CD14-positive monocyte (primary cell): ENCODE measurements around the gene B4GALT6. TPM values are rescaled to one million over a fixed set of nuclear protein-coding genes. Genes with fewer than 3 reads are reported as not detected.

Source experiments
- DNase-seq, 3 donors: peaks; one replicate each; pipeline ENCODE4 v3.0.0-alpha.2; 2011 to 2022
- H2AFZ ChIP-seq: 2 replicates; pipeline ENCODE4 v1.6.0; 2012; ENCODE audit warnings: mild to moderate bottlenecking, low read depth, low read length, inconsistent platforms; ENCODE audit not compliant: insufficient read depth, poor library complexity, severe bottlenecking
- H3K27ac ChIP-seq, 2 donors: 1 replicate in 1 of 2; 2 replicates in 1 of 2; pipeline ENCODE4 v1.5.1; 2012 to 2013; ENCODE audit warnings: low read length in 2 of 2, control low read depth in 1 of 2, inconsistent platforms in 1 of 2, low read depth in 1 of 2, mild to moderate bottlenecking in 1 of 2
- H3K27me3 ChIP-seq, 2 donors: one replicate each; pipeline versions ENCODE4 v1.6.0 to v1.6.1; 2011 to 2013; ENCODE audit warnings: low read length in 2 of 2; ENCODE audit not compliant: control insufficient read depth in 2 of 2, insufficient read depth in 2 of 2
- H3K36me3 ChIP-seq, 2 donors: replicated peaks in 1 of 2; 1 replicate in 1 of 2; 2 replicates in 1 of 2; pipeline versions ENCODE4 v1.5.1 to v1.6.1; 2012 to 2013; ENCODE audit warnings: low read length in 2 of 2, control low read depth in 1 of 2, inconsistent platforms in 1 of 2, mild to moderate bottlenecking in 1 of 2; ENCODE audit not compliant: insufficient read depth in 2 of 2, control insufficient read depth in 1 of 2
- H3K4me1 ChIP-seq, 2 donors: 1 replicate in 1 of 2; 2 replicates in 1 of 2; pipeline versions ENCODE4 v1.5.1 to v1.6.1; 2012 to 2013; ENCODE audit warnings: low read length in 2 of 2, control low read depth in 1 of 2, inconsistent platforms in 1 of 2, mild to moderate bottlenecking in 1 of 2, moderate library complexity in 1 of 2; ENCODE audit not compliant: insufficient read depth in 2 of 2, control insufficient read depth in 1 of 2
- H3K4me2 ChIP-seq: replicated peaks from 2 replicates; pipeline ENCODE3; 2012; ENCODE audit warnings: low read length, moderate library complexity, mild to moderate bottlenecking; ENCODE audit not compliant: poor library complexity, severe bottlenecking; ENCODE audit errors: extremely low read depth
- H3K4me3 ChIP-seq, 3 experiments: fragments of 200-600 bp in 1 of 3; sonication (generic) in 1 of 3; replicated peaks in 1 of 3; 1 replicate in 2 of 3; 2 replicates in 1 of 3; pipeline ENCODE4 v1.5.1; 2011 to 2013; ENCODE audit warnings: low read length in 3 of 3, mild to moderate bottlenecking in 3 of 3, control low read depth in 2 of 3, low read depth in 2 of 3, inconsistent platforms in 1 of 3, moderate library complexity in 1 of 3
- H3K79me2 ChIP-seq: 2 replicates; pipeline ENCODE4 v1.6.0; 2012; ENCODE audit warnings: mild to moderate bottlenecking, control low read depth, inconsistent platforms, low read length, moderate library complexity; ENCODE audit not compliant: insufficient read depth
- H3K9ac ChIP-seq: 2 replicates; pipeline ENCODE4 v1.6.0; 2017; ENCODE audit warnings: low read length, mild to moderate bottlenecking; ENCODE audit not compliant: insufficient read depth, poor library complexity, severe bottlenecking
- H3K9me3 ChIP-seq, 2 donors: replicated peaks in 1 of 2; 1 replicate in 1 of 2; 2 replicates in 1 of 2; pipeline versions ENCODE4 v1.5.1 to v1.6.1; 2012 to 2013; ENCODE audit warnings: low read length in 2 of 2, control low read depth in 1 of 2; ENCODE audit not compliant: control insufficient read depth in 1 of 2, insufficient read depth in 1 of 2
- H4K20me1 ChIP-seq: 2 replicates; pipeline ENCODE4 v1.6.0; 2012; ENCODE audit warnings: mild to moderate bottlenecking, low read length, control low read depth, moderate library complexity; ENCODE audit not compliant: insufficient read depth
- H3K27ac Mint-ChIP-seq, 7 donors: one replicate each; pipeline ENCODE4 v1.8.0; 2020; ENCODE audit warnings: mild to moderate bottlenecking in 7 of 7, mixed read lengths in 7 of 7, moderate library complexity in 6 of 7, inconsistent platforms in 2 of 7
- H3K27me3 Mint-ChIP-seq, 3 donors: one replicate each; pipeline ENCODE4 v1.8.0; 2021 to 2022; ENCODE audit warnings: low read depth in 3 of 3, mild to moderate bottlenecking in 3 of 3, mixed read lengths in 3 of 3, moderate library complexity in 3 of 3, inconsistent platforms in 1 of 3
- H3K36me3 Mint-ChIP-seq, 2 donors: one replicate each; pipeline ENCODE4 v1.8.0; 2020; ENCODE audit warnings: mixed read lengths in 2 of 2, inconsistent platforms in 1 of 2, mild to moderate bottlenecking in 1 of 2
- H3K4me1 Mint-ChIP-seq: one replicate; pipeline ENCODE4 v1.8.0; 2020; ENCODE audit warnings: mild to moderate bottlenecking, mixed read lengths
- H3K4me3 Mint-ChIP-seq, 2 donors: one replicate each; pipeline ENCODE4 v1.8.0; 2020; ENCODE audit warnings: mild to moderate bottlenecking in 2 of 2, mixed read lengths in 2 of 2, moderate library complexity in 1 of 2
- H3K9me3 Mint-ChIP-seq, 7 donors: one replicate each; pipeline ENCODE4 v1.8.0; 2020 to 2022; ENCODE audit warnings: mixed read lengths in 7 of 7, mild to moderate bottlenecking in 6 of 7, moderate library complexity in 6 of 7, inconsistent platforms in 2 of 7
- WGBS: methylation state at CpG from one replicate; pipeline ENCODE4 v1.1.5; 2013; ENCODE audit warnings: missing lambda C conversion rate; ENCODE audit not compliant: insufficient coverage; 5-methylcytosine and 5-hydroxymethylcytosine counted together
- intact Hi-C, 2 donors: fragments of 100-400 bp; cut with micrococcal nuclease; formaldehyde crosslinking; loops; one replicate each; pipeline versions ENCODE4 v1.15.0 to v1.15.1; 2023
- polyA plus RNA-seq, 3 donors: library from polyadenylated mRNA; depleted of rRNA in 1 of 3; unstranded in 2 of 3; stranded (reverse) in 1 of 3; fragments of 300-500 nt in 2 of 3; fragments of >200 nt in 1 of 3; fragmentation: Illumina TruSeq in 2 of 3; gene quantifications; 1 replicate in 2 of 3; 2 replicates in 1 of 3; pipeline ENCODE4 v1.2.3, GENCODE V29; 2012 to 2021
- TF ChIP-seq, protein P1 (sequence below): fragments of 200-600 bp; IDR thresholded peaks from one replicate; pipeline ENCODE4 v1.8.0; 2022; ENCODE audit warnings: antibody characterized with exemption, mild to moderate bottlenecking

Gene B4GALT6
- polyA plus RNA-seq, 3 donors = 0.09 to 0.68 (median 0.12) TPM

DNA sequence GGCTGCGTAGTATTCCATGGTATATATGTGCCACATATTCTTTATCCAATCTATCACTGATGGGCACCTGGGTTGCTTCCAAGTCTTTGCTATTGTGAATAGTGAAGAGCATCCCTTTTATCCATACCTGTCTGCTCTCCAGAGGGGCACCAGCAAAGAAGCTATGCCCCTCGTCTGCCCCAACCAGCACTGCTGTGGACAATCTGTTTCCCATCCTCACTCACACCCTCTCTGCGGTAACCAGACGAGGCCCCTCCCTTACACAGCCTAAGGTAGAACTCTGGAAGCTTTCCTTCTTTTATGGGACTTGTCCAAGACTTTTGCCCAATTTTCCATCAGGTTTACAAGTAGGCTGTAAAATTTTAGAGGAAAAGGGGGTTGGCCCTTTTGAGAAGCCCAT is 67.8 kb downstream of the B4GALT6 start:
- no peak overlapping the region for H2AFZ ChIP-seq
- no peak overlapping the region for H3K27ac ChIP-seq
- H3K27ac Mint-ChIP-seq = no peak overlapping the region
- no peaks in the 10 kb centered on the region for H3K9me3 ChIP-seq
- no peaks in the 10 kb centered on the region for H3K27me3 ChIP-seq
- H3K4me3 Mint-ChIP-seq = no peak overlapping the region
- no peaks in the 10 kb centered on the region for H3K4me1 ChIP-seq
- TF ChIP-seq, protein P1, sequence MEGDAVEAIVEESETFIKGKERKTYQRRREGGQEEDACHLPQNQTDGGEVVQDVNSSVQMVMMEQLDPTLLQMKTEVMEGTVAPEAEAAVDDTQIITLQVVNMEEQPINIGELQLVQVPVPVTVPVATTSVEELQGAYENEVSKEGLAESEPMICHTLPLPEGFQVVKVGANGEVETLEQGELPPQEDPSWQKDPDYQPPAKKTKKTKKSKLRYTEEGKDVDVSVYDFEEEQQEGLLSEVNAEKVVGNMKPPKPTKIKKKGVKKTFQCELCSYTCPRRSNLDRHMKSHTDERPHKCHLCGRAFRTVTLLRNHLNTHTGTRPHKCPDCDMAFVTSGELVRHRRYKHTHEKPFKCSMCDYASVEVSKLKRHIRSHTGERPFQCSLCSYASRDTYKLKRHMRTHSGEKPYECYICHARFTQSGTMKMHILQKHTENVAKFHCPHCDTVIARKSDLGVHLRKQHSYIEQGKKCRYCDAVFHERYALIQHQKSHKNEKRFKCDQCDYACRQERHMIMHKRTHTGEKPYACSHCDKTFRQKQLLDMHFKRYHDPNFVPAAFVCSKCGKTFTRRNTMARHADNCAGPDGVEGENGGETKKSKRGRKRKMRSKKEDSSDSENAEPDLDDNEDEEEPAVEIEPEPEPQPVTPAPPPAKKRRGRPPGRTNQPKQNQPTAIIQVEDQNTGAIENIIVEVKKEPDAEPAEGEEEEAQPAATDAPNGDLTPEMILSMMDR = no peak
- H3K79me2 ChIP-seq = no peaks in the 10 kb centered on the region
- peaks cover 0 to 2% (median 0%) of the 10 kb centered on the region in 7 donors for H3K9me3 Mint-ChIP-seq
- H3K36me3 ChIP-seq = no peaks in the 10 kb centered on the region
- intact Hi-C loops = no loop called here
- H3K4me2 ChIP-seq = no peak overlapping the region
- H4K20me1 ChIP-seq = no peaks in the 10 kb centered on the region
- peaks cover 0 to 2% (median 1%) of the 10 kb centered on the region in 3 donors for H3K27me3 Mint-ChIP-seq
- DNase-seq = no peak
- no peaks in the 10 kb centered on the region for H3K36me3 Mint-ChIP-seq
- peaks cover 2% of the 10 kb centered on the region for H3K4me1 Mint-ChIP-seq
- no CpG with 5 or more reads among the region's 4 CpGs for WGBS
- no peak overlapping the region for H3K9ac ChIP-seq
- no peak overlapping the region for H3K4me3 ChIP-seq

GRCh38 chr18:31614044-31614443 is 70.3 kb downstream of the B4GALT6 start:
- H2AFZ ChIP-seq = no peak overlapping the region
- H3K4me2 ChIP-seq = no peak overlapping the region
- WGBS = 88% methylated on average over 2 of the region's 2 CpGs
- Mint-ChIP-seq H3K4me1 (peaks cover 2% of the 10 kb centered on the region), H3K9me3 (no peaks in the 10 kb centered on the region), H3K27ac (no peak overlapping the region), H3K4me3 (no peak overlapping the region), H3K27me3 (peaks cover 0 to 2% (median 1%) of the 10 kb centered on the region in 3 donors), H3K36me3 (no peaks in the 10 kb centered on the region)
- TF ChIP-seq, protein P1 = no peak
- H3K9ac ChIP-seq = no peak overlapping the region
- H3K27ac ChIP-seq = no peak overlapping the region
- H3K9me3 ChIP-seq = no peaks in the 10 kb centered on the region
- no peaks in the 10 kb centered on the region for H3K27me3 ChIP-seq
- no peak overlapping the region for H3K4me3 ChIP-seq
- H3K79me2 ChIP-seq = no peaks in the 10 kb centered on the region
- H3K4me1 ChIP-seq = no peaks in the 10 kb centered on the region
- no peak for DNase-seq
- no peaks in the 10 kb centered on the region for H4K20me1 ChIP-seq
- no peaks in the 10 kb centered on the region for H3K36me3 ChIP-seq
- intact Hi-C loops = no loop called here
